ENCODE measurements around the gene MDN1. TPM values are rescaled to one million over a fixed set of nuclear protein-coding genes. Genes with fewer than 3 reads are reported as not detected.

MDN1 gene
- total and polyA plus RNA-seq, 2 of the 13 experiments (the other 11 are each of a cell fraction or from before 2014, with no cell fraction given): 18.8 to 52.9 TPM

DNA sequence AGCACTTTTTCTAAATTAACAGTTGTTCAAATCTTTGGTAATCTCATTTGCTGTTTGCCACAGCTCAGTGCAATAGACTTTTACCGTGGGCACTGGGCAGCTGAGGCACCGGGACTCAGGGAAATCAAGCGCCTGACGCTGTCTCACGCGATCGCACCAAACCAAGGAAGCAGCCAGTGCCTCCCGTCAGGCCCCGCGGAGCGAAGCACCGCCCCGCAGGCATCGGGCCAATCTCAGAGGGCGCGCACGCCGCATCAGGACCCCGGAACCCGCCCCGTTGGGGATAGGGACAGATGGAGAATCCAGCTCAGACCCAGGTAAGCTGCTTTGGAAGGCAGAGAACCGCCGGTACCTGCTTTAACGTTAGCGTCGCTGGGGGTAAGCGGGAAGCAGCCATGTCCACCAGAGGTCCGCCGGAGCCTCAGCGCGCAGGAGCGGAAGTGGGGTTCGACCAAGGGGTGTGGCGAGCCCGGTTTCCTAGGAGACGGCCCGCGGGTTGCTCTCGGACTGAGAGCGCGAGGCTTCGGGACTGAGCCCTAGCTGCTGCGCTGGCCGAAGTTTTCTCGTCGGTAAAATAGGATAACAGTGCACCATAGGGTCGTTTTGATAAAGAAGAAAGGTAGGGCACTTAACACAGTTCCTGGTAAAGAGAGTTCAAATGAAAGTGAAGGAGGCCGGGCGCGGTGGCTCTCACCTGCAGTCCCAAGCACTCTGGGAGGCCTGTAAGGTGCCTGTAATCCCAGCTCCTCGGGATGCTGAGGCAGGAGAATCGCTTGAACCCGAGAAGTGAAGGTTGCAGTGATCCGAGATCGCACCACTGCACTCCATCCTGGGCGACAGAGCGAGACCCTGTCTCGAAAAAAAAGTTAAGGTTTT is 181.0 kb downstream of the MDN1 start, which contains the start of gene LYRM2 (continued):
- TF ChIP-seq, protein P1, sequence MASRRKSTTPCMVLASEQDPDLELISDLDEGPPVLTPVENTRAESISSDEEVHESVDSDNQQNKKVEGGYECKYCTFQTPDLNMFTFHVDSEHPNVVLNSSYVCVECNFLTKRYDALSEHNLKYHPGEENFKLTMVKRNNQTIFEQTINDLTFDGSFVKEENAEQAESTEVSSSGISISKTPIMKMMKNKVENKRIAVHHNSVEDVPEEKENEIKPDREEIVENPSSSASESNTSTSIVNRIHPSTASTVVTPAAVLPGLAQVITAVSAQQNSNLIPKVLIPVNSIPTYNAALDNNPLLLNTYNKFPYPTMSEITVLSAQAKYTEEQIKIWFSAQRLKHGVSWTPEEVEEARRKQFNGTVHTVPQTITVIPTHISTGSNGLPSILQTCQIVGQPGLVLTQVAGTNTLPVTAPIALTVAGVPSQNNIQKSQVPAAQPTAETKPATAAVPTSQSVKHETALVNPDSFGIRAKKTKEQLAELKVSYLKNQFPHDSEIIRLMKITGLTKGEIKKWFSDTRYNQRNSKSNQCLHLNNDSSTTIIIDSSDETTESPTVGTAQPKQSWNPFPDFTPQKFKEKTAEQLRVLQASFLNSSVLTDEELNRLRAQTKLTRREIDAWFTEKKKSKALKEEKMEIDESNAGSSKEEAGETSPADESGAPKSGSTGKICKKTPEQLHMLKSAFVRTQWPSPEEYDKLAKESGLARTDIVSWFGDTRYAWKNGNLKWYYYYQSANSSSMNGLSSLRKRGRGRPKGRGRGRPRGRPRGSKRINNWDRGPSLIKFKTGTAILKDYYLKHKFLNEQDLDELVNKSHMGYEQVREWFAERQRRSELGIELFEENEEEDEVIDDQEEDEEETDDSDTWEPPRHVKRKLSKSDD (CRISPR knock-in tag; IDR thresholded peaks at IDR 0.05; ENCODE audit: low read depth): no peak
- no peak; the same call in none of the 2 replicates for TF ChIP-seq HOXA3 (CRISPR knock-in tag; IDR thresholded peaks at IDR 0.05)
- peak; percentile 59; the same call in 1 of the 2 replicates for TF ChIP-seq KLF11 (CRISPR knock-in tag; IDR thresholded peaks at IDR 0.05)
- TF ChIP-seq ZNF251 (CRISPR knock-in tag; IDR thresholded peaks at IDR 0.05): no peak
- peak; percentile 10; the same call in 1 of the 2 replicates for TF ChIP-seq ARID2 (CRISPR knock-in tag; IDR thresholded peaks at IDR 0.05; ENCODE audit: borderline replicate concordance)
- TF ChIP-seq PHF20 (CRISPR knock-in tag; IDR thresholded peaks at IDR 0.05): peak; percentile 90
- TF ChIP-seq STAT5B (CRISPR knock-in tag; IDR thresholded peaks at IDR 0.05): no peak
- TF ChIP-seq, protein P2, sequence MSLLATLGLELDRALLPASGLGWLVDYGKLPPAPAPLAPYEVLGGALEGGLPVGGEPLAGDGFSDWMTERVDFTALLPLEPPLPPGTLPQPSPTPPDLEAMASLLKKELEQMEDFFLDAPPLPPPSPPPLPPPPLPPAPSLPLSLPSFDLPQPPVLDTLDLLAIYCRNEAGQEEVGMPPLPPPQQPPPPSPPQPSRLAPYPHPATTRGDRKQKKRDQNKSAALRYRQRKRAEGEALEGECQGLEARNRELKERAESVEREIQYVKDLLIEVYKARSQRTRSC (CRISPR knock-in tag; IDR thresholded peaks at IDR 0.05; ENCODE audit: low read depth): no peak
- TF ChIP-seq ZNF3 (CRISPR knock-in tag; IDR thresholded peaks at IDR 0.05): no peak
- TF ChIP-seq, protein P3, sequence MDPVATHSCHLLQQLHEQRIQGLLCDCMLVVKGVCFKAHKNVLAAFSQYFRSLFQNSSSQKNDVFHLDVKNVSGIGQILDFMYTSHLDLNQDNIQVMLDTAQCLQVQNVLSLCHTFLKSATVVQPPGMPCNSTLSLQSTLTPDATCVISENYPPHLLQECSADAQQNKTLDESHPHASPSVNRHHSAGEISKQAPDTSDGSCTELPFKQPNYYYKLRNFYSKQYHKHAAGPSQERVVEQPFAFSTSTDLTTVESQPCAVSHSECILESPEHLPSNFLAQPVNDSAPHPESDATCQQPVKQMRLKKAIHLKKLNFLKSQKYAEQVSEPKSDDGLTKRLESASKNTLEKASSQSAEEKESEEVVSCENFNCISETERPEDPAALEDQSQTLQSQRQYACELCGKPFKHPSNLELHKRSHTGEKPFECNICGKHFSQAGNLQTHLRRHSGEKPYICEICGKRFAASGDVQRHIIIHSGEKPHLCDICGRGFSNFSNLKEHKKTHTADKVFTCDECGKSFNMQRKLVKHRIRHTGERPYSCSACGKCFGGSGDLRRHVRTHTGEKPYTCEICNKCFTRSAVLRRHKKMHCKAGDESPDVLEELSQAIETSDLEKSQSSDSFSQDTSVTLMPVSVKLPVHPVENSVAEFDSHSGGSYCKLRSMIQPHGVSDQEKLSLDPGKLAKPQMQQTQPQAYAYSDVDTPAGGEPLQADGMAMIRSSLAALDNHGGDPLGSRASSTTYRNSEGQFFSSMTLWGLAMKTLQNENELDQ (CRISPR knock-in tag; IDR thresholded peaks at IDR 0.05; ENCODE audit: borderline replicate concordance): no peak
- TF ChIP-seq GATAD2A (CRISPR knock-in tag; IDR thresholded peaks at IDR 0.05): peak; percentile 36; the same call in 1 of the 2 replicates
- no peak for TF ChIP-seq ZMYM2 (CRISPR knock-in tag; IDR thresholded peaks at IDR 0.05)
- no peak for TF ChIP-seq PPARG (CRISPR knock-in tag; conservative IDR thresholded peaks at IDR 0.05)
- TF ChIP-seq MBNL3 (CRISPR knock-in tag; conservative IDR thresholded peaks at IDR 0.05): no peak
- peak; percentile 10; the same call in 1 of the 2 replicates for TF ChIP-seq HNF4G (IDR thresholded peaks at IDR 0.05; ENCODE audit: borderline replicate concordance, low read depth, low read length)
- no peak for TF ChIP-seq HNF4G (CRISPR knock-in tag; IDR thresholded peaks at IDR 0.05; ENCODE audit: borderline replicate concordance, low read depth)
- TF ChIP-seq, protein P4, sequence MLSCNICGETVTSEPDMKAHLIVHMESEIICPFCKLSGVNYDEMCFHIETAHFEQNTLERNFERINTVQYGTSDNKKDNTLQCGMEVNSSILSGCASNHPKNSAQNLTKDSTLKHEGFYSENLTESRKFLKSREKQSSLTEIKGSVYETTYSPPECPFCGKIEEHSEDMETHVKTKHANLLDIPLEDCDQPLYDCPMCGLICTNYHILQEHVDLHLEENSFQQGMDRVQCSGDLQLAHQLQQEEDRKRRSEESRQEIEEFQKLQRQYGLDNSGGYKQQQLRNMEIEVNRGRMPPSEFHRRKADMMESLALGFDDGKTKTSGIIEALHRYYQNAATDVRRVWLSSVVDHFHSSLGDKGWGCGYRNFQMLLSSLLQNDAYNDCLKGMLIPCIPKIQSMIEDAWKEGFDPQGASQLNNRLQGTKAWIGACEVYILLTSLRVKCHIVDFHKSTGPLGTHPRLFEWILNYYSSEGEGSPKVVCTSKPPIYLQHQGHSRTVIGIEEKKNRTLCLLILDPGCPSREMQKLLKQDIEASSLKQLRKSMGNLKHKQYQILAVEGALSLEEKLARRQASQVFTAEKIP (CRISPR knock-in tag; IDR thresholded peaks at IDR 0.05; ENCODE audit: borderline replicate concordance): no peak
- TF ChIP-seq NR2F1 (CRISPR knock-in tag; IDR thresholded peaks at IDR 0.05): no peak
- TF ChIP-seq MBD4 (IDR thresholded peaks at IDR 0.05; ENCODE audit: borderline replicate concordance, low read length): no peak
- TF ChIP-seq, protein P5, sequence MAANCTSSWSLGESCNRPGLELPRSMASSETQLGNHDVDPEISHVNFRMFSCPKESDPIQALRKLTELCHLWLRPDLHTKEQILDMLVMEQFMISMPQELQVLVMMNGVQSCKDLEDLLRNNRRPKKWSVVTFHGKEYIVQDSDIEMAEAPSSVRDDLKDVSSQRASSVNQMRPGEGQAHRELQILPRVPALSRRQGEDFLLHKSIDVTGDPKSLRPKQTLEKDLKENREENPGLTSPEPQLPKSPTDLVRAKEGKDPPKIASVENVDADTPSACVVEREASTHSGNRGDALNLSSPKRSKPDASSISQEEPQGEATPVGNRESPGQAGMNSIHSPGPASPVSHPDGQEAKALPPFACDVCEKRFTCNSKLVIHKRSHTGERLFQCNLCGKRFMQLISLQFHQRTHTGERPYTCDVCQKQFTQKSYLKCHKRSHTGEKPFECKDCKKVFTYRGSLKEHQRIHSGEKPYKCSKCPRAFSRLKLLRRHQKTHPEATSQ (CRISPR knock-in tag; IDR thresholded peaks at IDR 0.05; ENCODE audit: borderline replicate concordance): 0 out of 2 replicates have a peak, but pooled peaks have one; percentile 27

Measured in HepG2 (cell line).